ENCODE measurements around the gene TMA7. TPM values are rescaled to one million over a fixed set of nuclear protein-coding genes. Genes with fewer than 3 reads are reported as not detected.

TMA7 gene
- total and polyA plus RNA-seq, 4 donors = 152 to 985 (median 239) TPM

DNA sequence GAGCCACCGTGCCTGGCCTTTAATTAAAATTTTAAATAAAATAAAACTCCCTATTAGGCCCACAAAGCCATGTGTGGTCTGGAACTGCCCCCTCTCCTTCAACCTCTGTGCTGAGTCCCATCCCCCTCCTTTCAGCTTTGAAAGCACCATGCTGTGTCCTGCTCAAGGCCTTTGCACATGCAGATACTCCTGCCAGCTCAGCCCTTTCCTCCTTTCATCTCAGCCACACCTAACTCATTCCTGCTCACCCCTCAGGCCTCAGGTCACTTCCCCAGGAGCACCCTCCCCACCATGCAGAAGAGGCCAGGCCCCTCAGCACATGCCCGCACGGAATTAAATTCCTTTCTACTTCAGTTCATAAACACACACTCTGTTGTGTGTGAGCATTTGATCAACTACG is 34.6 kb downstream of the TMA7 start:
- TF ChIP-seq, protein P1, sequence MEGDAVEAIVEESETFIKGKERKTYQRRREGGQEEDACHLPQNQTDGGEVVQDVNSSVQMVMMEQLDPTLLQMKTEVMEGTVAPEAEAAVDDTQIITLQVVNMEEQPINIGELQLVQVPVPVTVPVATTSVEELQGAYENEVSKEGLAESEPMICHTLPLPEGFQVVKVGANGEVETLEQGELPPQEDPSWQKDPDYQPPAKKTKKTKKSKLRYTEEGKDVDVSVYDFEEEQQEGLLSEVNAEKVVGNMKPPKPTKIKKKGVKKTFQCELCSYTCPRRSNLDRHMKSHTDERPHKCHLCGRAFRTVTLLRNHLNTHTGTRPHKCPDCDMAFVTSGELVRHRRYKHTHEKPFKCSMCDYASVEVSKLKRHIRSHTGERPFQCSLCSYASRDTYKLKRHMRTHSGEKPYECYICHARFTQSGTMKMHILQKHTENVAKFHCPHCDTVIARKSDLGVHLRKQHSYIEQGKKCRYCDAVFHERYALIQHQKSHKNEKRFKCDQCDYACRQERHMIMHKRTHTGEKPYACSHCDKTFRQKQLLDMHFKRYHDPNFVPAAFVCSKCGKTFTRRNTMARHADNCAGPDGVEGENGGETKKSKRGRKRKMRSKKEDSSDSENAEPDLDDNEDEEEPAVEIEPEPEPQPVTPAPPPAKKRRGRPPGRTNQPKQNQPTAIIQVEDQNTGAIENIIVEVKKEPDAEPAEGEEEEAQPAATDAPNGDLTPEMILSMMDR (IDR thresholded peaks at IDR 0.05; ENCODE audit: control extremely low read depth, extremely low read depth) = no peak
- peak overlapping the region in 1 of 2 donors; percentile 20 for H3K27ac ChIP-seq (ENCODE audit: low read depth in 1 of 2, low read length in 1 of 2)

DNA sequence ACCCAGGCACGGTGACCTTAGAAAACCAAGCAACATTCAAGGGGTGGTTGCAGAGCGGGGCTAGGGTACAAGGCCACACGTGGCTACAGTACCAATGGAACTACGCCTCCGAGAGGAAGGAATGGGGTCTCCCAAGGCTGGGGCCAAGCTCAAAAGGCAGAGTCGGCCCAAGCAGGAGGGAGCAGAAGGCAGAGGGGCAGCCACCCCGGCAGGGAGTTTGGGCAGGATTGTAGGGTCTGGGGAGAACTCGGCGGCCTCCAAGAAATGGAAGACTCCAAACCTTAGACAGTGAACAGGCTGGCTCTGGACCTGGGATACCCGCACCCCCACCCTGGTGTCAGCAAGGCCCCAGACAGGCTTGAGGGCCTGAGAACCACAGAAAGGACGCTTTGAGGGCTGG is 35.1 kb downstream of the TMA7 start:
- 90 to 91% methylated on average over 11 of the region's 11 CpGs for WGBS, 2 donors
- no peaks in the 10 kb centered on the region for H3K27me3 ChIP-seq (ENCODE audit: control insufficient read depth in 3 of 3, insufficient read depth in 3 of 3, low read length in 2 of 3)
- ATAC-seq (ENCODE audit: insufficient read depth, low FRiP score) (no peak), DNase-seq (no peak)
- no peak overlapping the region for H3K9ac ChIP-seq (ENCODE audit: insufficient read depth in 1 of 2, low read length in 2 of 2)
- TF ChIP-seq, protein P1 (IDR thresholded peaks at IDR 0.05; ENCODE audit: control extremely low read depth, extremely low read depth) = no peak
- peaks cover 0 to 12% (median 6%) of the 10 kb centered on the region in 5 donors for H3K4me1 ChIP-seq (ENCODE audit: control insufficient read depth in 5 of 5, insufficient read depth in 5 of 5, low read length in 5 of 5)
- H3K27ac ChIP-seq (ENCODE audit: low read depth in 1 of 2, low read length in 1 of 2) = no peak overlapping the region
- peaks cover 0 to 12% (median 0%) of the 10 kb centered on the region in 4 donors for H3K36me3 ChIP-seq (ENCODE audit: control insufficient read depth in 4 of 4, insufficient read depth in 4 of 4, low read length in 4 of 4)
- H3K9me3 ChIP-seq (ENCODE audit: control insufficient read depth in 4 of 4, insufficient read depth in 3 of 4, low read length in 3 of 4) = no peaks in the 10 kb centered on the region
- no peak overlapping the region for H3K4me3 ChIP-seq

More for the DNA sequence above, 34.6 kb downstream of the TMA7 start:
- H3K9ac ChIP-seq (ENCODE audit: insufficient read depth in 1 of 2, low read length in 2 of 2) = no peak overlapping the region
- H3K9me3 ChIP-seq (ENCODE audit: control insufficient read depth in 4 of 4, insufficient read depth in 3 of 4, low read length in 3 of 4) = no peaks in the 10 kb centered on the region
- no peak for ATAC-seq (ENCODE audit: insufficient read depth, low FRiP score)
- no peaks in the 10 kb centered on the region for H3K27me3 ChIP-seq (ENCODE audit: control insufficient read depth in 3 of 3, insufficient read depth in 3 of 3, low read length in 2 of 3)
- peaks cover 0 to 16% (median 6%) of the 10 kb centered on the region in 5 donors for H3K4me1 ChIP-seq (ENCODE audit: control insufficient read depth in 5 of 5, insufficient read depth in 5 of 5, low read length in 5 of 5)
- WGBS, 2 donors = 73 to 85% methylated on average over 4 of the region's 4 CpGs
- H3K4me3 ChIP-seq = no peak overlapping the region
- H3K36me3 ChIP-seq (ENCODE audit: control insufficient read depth in 4 of 4, insufficient read depth in 4 of 4, low read length in 4 of 4) = peaks cover 0 to 12% (median 1%) of the 10 kb centered on the region in 4 donors
- DNase-seq = no peak

DNA sequence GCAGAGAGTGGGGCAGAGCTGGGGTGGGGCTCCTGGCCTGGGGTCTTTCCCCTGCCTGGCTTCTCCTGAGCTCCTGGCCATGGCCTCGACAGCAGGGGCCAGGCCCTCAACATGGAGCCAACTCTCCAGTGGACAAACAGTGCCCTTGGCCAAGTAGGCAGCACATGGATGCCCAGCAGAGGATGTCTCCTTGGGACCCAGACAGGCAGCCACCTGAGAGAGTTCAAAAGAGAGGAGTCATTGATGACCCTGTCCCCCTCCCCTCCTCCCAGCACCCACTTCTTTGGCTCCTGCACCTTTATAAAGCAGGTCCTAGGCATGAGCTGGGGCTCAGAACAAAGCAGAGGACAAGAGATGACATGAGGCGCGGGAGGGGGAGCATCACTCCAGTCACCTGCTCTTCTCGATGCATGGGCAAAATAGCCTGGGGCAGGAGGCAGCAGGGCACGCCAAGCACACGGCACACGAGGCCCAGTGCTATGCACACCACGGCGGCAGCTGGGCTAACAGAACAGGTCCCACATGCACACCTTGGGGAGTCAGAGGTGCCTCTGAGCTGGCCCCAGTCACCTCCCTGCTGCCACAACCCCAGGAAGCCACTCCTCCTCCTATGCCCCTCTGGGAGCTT is 36.5 kb downstream of the TMA7 start:
- WGBS, 2 donors = 87 to 93% methylated on average over 9 of the region's 9 CpGs
- ATAC-seq (ENCODE audit: insufficient read depth, low FRiP score) (no peak), DNase-seq (no peak)
- Histone ChIP-seq H3K36me3 (ENCODE audit: control insufficient read depth in 4 of 4, insufficient read depth in 4 of 4, low read length in 4 of 4) (peaks cover 0 to 12% (median 0%) of the 10 kb centered on the region in 4 donors), H3K4me3 (no peak overlapping the region), H3K9ac (ENCODE audit: insufficient read depth in 1 of 2, low read length in 2 of 2) (no peak overlapping the region), H3K4me1 (ENCODE audit: control insufficient read depth in 5 of 5, insufficient read depth in 5 of 5, low read length in 5 of 5) (peaks cover 0 to 8% (median 6%) of the 10 kb centered on the region in 5 donors), H3K27ac (ENCODE audit: low read depth in 1 of 2, low read length in 1 of 2) (no peak overlapping the region), H3K27me3 (ENCODE audit: control insufficient read depth in 3 of 3, insufficient read depth in 3 of 3, low read length in 2 of 3) (no peaks in the 10 kb centered on the region), H3K9me3 (ENCODE audit: control insufficient read depth in 4 of 4, insufficient read depth in 3 of 4, low read length in 3 of 4) (no peaks in the 10 kb centered on the region)
- TF ChIP-seq, protein P1 (IDR thresholded peaks at IDR 0.05; ENCODE audit: control extremely low read depth, extremely low read depth) = no peak
